GM21619 (cell line): Measurements from ENCODE around the gene SP5.
"Not testable (repeated sequence)": the region's sequence is repeated elsewhere in the genome, so short reads cannot be mapped to it uniquely, and the experiment has no call there.

ENCODE experiments used
- ATAC-seq: cut with Tn5 transposase; IDR thresholded peaks from one replicate; pipeline ENCODE4 v1.9.1; 2021; ENCODE audit not compliant: unreplicated experiment

SP5 gene

DNA sequence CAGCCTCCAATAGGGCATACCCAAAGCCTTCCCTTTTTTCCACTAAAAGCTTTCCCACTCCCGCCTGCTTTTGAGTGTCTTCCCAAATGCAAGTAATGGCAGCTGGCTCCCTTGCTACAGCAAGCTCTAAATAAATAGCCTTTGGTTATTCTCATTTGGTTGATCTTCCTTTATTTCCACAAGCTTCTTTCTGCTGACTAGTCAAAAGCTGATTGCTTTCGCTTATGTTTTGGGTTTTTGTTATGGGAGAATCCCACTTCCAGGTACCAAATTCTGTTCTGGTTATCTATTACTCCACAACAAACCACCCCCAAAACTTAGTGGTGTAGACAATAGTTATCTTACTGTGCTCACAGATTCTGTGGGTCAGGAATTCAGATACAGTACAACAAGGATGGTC, 22.3 kb downstream of the SP5 start:
- ATAC-seq, result no peak

DNA sequence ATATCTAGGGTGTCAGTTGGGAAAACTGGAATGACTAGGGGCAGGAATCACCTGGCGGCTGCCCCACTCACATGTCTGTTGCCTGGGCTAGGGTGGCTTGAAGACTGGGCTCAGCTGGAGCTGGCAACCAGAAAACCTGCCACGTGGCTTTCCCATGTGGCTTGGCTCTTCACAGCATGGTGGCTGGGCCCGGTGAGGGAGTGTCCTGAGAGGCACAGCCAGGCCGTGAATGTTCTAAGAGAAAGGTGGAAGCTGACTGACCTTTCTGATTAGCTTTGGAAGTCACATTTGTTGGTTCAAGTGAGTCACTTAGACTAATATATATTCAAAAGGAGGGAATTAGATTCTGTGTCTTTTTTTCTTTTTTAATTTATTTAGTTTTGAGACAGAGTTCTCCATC, 22.7 kb downstream of the SP5 start:
- no peak for ATAC-seq

DNA sequence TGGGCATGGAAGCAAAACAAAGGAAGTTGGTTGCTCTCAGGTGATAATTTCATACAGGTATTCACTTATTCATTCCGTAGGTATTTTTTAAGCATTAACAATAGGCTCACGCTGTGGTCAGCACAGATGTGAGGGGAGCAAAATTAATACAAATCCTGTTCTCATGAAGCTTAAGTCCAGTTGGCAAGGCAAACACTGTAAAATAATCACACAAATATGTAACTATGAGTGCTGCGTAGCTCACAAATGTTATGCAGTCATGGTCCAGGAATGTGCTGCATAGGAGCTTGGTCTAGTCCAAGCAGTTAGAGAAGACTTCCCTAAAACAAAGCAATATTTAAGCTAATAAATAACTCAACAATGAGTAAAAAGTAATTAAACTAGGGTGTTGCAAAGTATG, 23.9 kb downstream of the SP5 start:
- ATAC-seq, result no peak

DNA sequence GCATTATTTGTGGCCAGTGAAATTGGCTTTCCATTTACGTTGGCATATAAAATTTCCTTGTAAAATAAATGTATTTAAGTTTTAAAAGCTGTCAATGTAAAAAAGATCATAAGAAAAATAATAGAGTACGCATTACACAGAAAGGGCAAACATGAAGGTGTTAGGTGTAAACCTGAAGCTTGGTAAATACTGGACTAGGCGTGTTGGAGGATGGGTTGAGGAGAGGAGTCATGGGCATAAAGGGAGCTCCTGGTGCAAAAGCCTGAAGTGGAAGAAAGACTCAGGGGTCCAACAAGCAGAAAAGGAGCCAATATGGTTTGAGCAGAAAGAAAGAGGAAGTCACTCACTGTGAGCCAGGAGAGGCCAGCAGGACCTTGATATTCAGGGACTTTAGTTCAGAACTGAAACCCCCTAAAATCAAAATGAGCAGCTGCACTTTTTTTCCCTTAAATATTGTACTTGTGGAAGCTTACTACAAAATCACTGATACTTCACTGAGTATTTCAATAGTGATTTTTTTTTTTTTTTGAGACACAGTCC, 24.4 kb downstream of the SP5 start:
- no peak for ATAC-seq

DNA sequence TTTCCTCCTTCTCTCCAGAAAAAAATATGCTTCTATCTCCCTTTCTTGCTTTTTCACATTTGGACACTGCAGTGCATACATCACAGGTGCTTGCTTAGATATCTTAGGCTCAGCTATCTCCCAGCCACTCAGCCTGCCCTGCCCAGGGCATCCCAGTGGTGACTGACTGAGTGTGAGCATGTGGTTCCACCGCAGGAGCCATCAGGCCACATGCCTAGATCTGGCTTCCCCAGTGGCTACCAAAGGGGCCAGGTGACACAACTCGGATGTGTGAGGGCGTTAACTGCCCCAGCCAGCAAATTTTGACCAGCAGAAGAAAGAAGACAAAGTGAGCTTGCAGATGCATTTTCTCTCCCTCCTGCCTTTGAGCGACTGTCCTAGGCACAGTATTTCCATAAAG, 25.5 kb downstream of the SP5 start:
- ATAC-seq, result no peak

DNA sequence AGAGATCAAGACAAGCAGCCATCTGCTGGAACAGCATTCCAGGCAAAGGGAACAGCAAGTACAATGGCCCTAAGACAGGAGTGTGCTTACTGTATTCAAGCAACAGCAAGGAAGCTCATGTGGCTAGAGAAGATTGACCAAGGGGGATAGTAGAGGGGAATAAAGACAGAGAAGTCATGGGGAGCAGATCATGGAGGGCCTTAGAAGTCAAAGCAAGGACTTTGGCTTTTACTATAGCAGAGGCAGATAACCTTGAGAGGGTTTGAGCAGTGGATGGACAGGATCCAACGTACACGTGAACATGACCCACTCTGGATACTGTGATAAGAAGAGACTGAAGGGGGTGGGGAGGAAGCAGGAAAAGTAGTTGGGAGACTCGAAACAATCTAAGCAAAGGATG, 26.9 kb downstream of the SP5 start:
- ATAC-seq, result no peak

DNA sequence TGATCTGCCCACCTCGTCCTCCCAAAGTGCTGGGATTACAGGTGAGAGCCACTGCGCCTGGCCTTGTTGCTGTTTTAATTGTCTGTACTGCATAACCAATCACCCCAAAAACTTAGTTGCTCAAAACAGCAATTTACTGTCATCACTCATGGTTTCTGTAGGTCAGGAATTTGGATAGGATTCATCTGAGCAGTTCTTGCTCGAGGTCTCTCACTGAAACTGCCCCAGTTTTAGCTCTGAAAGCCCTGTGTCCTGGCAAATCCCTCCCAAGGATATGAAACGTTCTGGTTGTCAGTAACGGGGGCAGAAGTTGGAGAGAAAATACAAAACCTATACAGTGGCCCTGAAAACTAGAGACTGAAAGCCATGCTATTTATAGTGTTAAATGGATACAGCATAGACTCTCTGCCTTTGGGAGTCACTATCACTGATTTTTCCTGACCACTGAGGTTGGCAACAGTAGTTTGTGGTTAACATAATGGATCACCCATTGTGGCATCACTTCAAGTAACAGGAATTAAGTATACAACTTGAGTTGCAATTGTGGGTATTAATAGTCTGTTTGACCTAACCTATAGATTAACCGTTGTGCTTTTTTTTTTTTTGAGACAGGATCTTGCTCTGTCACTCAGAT, 27.9 kb downstream of the SP5 start:
- ATAC-seq, result no peak

DNA sequence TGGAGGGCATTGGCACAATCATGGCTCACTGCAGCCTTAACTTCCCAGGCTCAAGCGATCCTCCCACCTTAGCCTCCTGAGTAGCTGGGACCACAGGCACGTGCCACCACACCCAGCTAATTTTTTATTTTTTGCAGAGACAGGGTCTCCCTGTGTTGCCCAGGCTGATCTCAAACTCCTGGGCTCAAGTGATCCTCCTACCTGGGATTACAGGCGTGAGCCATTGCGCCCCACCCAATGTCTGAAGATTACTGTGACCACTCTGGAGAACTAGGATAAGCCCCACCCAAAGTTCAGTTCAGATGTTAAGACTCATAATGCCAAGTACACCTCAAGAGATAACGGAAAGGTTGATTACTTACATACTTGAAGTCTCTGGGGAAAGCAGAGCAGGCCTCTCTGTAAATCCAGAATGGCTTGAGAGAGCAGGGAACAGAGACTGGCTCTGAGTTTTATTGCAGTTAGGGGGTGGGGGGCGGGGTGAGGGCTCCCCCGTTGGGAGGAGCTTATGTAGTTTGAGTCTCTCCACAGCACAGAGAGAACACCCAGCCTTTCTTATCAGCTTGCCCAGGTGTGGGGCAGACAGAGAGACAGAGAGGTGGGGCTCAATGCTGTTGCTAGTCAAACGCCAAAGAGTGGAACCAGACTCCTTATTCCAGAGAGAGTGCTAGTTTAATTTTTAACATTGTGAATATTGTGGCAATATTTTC, 28.5 kb downstream of the SP5 start:
- ATAC-seq, result no peak

DNA sequence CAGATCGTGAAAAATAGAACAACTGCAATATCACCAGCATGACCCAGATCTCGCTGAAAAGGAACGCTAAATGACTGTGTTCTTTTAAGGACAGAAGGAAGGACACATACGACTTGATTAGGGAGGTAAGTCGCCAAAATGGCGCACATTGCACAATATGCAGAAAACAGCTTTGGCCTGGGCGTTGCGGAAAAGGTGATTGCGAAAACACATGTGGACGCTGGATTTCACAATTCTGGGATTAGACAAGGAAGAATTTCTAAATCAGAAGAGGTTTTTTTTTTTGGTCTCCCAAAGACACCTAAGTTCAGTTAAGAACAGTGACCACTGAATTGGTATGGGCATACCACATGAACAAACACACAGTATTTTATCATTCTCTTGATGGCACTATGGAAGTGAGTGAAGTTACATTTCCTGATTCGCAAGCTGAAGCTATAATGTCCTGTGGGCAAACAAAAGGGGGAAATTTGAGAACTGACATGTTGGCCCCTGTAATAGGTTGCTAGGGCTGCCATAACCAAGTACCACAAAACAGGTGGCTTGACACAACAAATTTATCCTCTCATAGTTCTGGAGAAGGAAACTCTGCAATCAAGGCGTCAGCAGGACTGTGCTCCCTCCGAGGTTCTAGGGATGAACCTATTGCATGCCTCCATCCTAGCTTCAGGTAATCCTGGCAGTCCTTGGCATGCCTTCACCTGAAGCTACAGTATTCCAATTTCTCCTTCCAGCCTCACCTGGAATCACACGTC, 29.3 kb downstream of the SP5 start:
- ATAC-seq, result no peak

DNA sequence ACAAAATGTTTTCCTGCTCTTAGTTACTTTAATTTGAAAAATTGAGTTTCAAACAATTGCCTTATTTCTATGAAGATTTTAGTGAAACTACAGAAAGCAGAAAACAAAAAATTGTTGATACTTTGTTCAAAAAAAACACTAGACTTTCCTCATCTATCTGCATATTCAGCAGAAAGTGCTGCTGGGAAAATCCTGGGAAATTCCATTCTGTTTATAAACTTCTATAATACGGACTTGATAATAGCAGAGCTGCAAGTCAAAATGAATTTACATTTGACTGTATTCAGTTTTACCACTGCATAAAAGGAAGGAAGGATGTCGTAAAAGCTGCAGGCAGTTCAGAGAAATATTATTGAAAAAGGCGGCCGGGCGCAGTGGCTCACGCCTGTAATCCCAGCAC, 30.2 kb downstream of the SP5 start:
- no peak for ATAC-seq

DNA sequence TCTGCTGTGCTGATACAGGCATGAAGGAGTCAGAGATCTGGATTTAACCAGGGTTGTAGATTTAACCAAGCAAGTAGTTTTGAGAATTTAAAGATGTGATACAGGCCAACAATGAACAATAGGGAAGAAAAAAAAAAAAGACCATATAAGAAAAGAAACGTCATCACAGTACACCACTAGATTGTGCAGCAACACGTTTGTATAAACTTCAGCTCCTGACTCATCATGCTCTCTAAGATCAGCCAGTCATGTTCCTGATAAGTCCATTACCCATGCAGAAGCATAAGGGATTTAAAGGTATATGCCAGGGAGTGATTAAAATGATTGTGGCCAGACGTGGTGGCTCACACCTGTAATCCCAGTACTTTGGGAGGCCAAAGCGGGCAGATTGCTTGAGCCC, 32.8 kb downstream of the SP5 start:
- ATAC-seq, result no peak

DNA sequence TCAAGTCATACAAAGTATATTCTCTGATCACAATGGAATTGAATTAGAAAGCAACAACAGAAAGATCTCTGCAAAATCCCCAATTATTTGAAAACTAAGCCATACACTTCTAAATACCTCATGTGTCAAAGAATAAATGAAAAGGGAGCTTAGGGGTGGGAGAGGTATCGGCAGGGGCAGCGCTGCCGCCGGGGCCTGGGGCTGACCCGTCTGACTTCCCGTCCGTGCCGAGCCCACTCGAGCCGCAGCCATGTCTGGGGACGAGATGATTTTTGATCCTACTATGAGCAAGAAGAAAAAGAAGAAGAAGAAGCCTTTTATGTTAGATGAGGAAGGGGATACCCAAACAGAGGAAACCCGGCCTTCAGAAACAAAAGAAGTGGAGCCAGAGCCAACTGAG, 36.4 kb downstream of the SP5 start:
- ATAC-seq, result not testable (repeated sequence)

DNA sequence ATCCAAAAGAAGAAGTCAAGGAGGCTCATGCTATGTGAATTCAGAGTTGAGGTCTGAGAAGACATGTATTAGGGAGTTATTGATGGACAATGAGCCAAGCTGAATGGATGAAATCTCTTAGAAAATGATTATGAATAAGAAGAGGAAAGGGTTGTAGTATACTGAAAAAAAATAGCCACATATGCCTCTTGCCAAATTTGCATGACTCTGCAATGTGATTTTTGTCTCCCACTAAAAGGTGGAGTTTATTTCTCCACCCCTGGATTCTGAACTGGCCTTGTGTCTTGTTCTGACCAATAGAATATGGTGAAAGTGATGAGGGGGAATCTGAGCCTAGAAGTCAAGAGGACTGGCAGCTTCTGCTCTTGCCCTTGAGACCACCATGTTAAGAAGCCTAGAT, 46.4 kb downstream of the SP5 start:
- ATAC-seq, result no peak

DNA sequence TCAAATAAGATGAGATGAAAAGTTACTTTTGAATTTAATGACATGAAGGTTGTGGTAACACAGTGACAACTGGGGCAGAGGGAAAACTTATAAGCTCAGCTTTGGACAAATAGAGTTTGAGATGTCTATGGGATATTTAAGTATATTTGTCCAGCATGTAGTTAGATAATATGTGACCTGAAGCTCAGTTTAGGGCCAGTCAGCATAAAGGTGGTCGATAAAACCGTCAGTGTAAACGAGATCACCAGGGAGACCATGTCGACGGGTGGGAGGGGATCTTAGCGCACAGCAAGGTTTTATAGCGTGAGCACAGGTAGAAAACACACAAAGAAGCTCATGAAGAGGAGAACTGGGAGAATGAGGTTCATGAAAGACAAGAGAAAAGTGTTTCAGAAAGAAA, 47.6 kb downstream of the SP5 start:
- ATAC-seq, result no peak

DNA sequence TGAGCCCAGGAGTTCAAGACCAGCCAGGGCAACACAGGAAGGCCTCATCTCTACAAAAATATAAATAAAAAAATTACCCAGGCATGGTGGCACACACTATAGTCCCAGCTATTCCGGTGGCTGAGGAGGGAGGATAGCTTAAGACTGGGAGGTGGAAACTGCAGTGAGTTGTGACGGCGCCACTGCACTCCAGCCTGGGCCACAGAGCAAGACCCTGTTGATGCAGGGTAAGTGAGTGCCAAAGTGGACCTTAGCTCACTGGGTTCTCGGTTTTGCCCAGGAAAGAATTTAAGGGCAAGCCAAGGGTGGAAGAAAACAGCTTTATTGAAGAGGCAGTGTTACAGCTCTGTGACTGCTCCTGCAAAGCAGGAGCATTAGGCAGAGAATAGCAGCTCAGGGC, 48.1 kb downstream of the SP5 start:
- ATAC-seq, result no peak

DNA sequence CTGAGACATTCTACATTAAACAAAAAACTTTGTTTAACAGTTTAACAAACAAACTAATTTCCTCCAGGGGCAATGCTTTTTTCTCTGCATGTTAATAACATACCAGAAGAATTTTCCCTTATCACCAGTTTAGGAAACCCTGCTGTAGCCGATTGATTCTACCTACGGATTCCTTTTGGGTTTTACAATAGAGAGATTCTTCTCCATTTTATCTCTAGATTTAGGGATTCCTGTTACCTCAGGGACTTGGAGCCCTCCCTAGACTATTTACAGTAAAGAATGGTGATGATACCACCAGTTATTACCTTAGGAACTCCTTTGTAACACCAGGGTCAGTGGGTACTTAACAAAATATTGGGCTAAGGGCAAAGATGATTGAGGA, 49.7 kb downstream of the SP5 start:
- ATAC-seq, result no peak

DNA sequence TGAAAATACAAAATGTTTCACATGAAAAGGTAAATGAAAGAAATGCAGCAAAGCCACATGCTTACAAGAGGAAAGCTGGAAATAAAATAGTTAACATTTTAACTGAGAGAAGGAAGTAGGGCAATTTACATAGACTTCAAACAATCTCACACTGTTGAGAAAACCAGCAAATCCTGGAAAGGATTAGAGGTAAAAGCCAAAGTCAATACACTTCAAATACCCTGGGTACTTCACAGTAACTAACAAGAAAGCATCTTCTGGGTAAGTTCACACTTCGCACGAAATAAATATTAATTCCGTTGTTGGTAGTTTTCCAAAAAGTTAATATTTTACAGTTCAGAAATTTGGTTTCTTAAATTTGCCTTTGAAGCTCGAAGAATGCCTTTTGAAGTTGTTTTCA, 51.6 kb downstream of the SP5 start:
- ATAC-seq, result no peak
